H1 (cell line): Measurements from ENCODE around the gene PINLYP. TPM values are rescaled to one million over a fixed set of nuclear protein-coding genes. Genes with fewer than 3 reads are reported as not detected.

Source experiments
- BACH1 ChIP-seq: IDR thresholded peaks from 2 replicates; pipeline ENCODE4 v1.6.1; 2012; ENCODE audit warnings: low read length, improper control_type of control experiment
- BRCA1 ChIP-seq: IDR thresholded peaks from 2 replicates; pipeline ENCODE4 v1.6.1; 2012; ENCODE audit warnings: low read depth, low read length, improper control_type of control experiment
- KDM1A ChIP-seq: fragments of 200-600, 300-600 bp; sonication (generic); IDR thresholded peaks from 2 replicates; pipeline ENCODE4 v1.7.1; 2016; ENCODE audit warnings: mild to moderate bottlenecking, low read length, borderline replicate concordance
- KDM5A ChIP-seq: fragments of 200-600 bp; IDR thresholded peaks from 2 replicates; pipeline ENCODE4 v1.7.1; 2012; ENCODE audit warnings: mild to moderate bottlenecking, low read length, inconsistent platforms, mixed read lengths
- POLR2AphosphoS5 ChIP-seq: IDR thresholded peaks from 2 replicates; pipeline ENCODE4 v1.6.1; 2011; ENCODE audit warnings: low read depth, low read length
- polyA plus RNA-seq, 7 experiments: library from polyadenylated mRNA; depleted of rRNA in 3 of 7; stranded (reverse) in 5 of 7; unstranded in 2 of 7; fragments of >200 nt in 5 of 7; fragments of 200-250 nt in 2 of 7; gene quantifications; 1 replicate in 5 of 7; 2 replicates in 1 of 7; 4 replicates in 1 of 7; pipeline versions ENCODE4 v1.2.1 to v1.2.3, GENCODE V29; 2011 to 2013; ENCODE audit warnings: missing spikeins in 2 of 7, mixed read lengths in 2 of 7
- total RNA-seq: library from RNA; stranded (reverse); fragmentation: NEBNext Ultra II Directional; extraction: Animal tissue kit (Norgen Biotek cat#: 25700); gene quantifications from 2 replicates; pipeline ENCODE4 v1.2.1, GENCODE V29; 2021

Gene PINLYP
- total and polyA plus RNA-seq, 2 of the 8 experiments (the other 6 are each of a cell fraction or from before 2014, with no cell fraction given) = 7.5 to 31.3 TPM

- TF ChIP-seq POLR2AphosphoS5 (no peak), KDM1A (no peak), KDM5A (no peak), BACH1 (no peak), BRCA1 (no peak)
These were observed 13.7 kb downstream of the PINLYP start (continued) for GRCh38 chr19:43589277-43589676.
